Measurements from ENCODE around the gene TAMM41. TPM values are rescaled to one million over a fixed set of nuclear protein-coding genes. Genes with fewer than 3 reads are reported as not detected.
A peak's percentile ranks its signal among the peaks of the same experiment; 100 is the strongest.

The TAMM41 gene
- total and polyA plus RNA-seq, 9 of the 15 experiments (the other 6 are each of a cell fraction or from before 2014, with no cell fraction given) = 8.6 to 74.6 (median 29.3) TPM

GRCh38 chr3:11774296-11774877, 72.3 kb downstream of the TAMM41 start (continued):
- TF ChIP-seq ZNF318 (IDR thresholded peaks at IDR 0.05; ENCODE audit: borderline replicate concordance in 1 of 2, low read depth in 1 of 2) = no peak
- TF ChIP-seq ZNF140 (CRISPR knock-in tag; IDR thresholded peaks at IDR 0.05) = no peak
- TF ChIP-seq SP1 (CRISPR knock-in tag; IDR thresholded peaks at IDR 0.05) = no peak
- TF ChIP-seq ZNF584 (CRISPR knock-in tag; IDR thresholded peaks at IDR 0.05; ENCODE audit: low read depth) = no peak
- TF ChIP-seq CAMTA2 (CRISPR knock-in tag; conservative IDR thresholded peaks at IDR 0.05) = no peak
- TF ChIP-seq BCOR (IDR thresholded peaks at IDR 0.05) = no peak
- TF ChIP-seq ZKSCAN8 (CRISPR knock-in tag; IDR thresholded peaks at IDR 0.05) = no peak
- no peak for TF ChIP-seq ZNF217 (CRISPR knock-in tag; IDR thresholded peaks at IDR 0.05)
- no peak for TF ChIP-seq CTBP1 (IDR thresholded peaks at IDR 0.05; ENCODE audit: borderline replicate concordance)
- peak; percentile 63 to 74 (median 73) for TF ChIP-seq CTCF (IDR thresholded peaks at IDR 0.05 in 2 of 3, conservative IDR thresholded peaks at IDR 0.05 in 1 of 3; ENCODE audit: insufficient read depth in 2 of 3, low read depth in 1 of 3, low read length in 3 of 3)
- no peak for TF ChIP-seq IFI16 (CRISPR knock-in tag; IDR thresholded peaks at IDR 0.05)
- no peak for TF ChIP-seq TBP (optimal IDR thresholded peaks at IDR 0.05; ENCODE audit: low read depth, low read length)
- no peak for TF ChIP-seq ETS1 (conservative IDR thresholded peaks at IDR 0.05; ENCODE audit: control insufficient read depth, low read depth, low read length)
- no peak for TF ChIP-seq ARID2 (IDR thresholded peaks at IDR 0.05)
- no peak for TF ChIP-seq COPS2 (conservative IDR thresholded peaks at IDR 0.05)
- no peak for TF ChIP-seq TAF15 (IDR thresholded peaks at IDR 0.05; ENCODE audit: low read depth, low read length)
- TF ChIP-seq RAD21 (CRISPR knock-in tag; conservative IDR thresholded peaks at IDR 0.05 in 1 of 2, IDR thresholded peaks at IDR 0.05 in 1 of 2) = peak in 1 of 2 experiments; percentile 62; a peak in 2 of 4 replicates
- TF ChIP-seq NR2F6 (CRISPR knock-in tag; IDR thresholded peaks at IDR 0.05) = no peak

All from K562 (cell line).